HL-60/S4 treated with phorbol 12-myristate 13-acetate at 8.2 ng/mL for 4 days and 3 days (cell line): Measurements from ENCODE around the gene NT5DC1.
"Not testable (repeated sequence)": the region's sequence is repeated elsewhere in the genome, so short reads cannot be mapped to it uniquely, and the experiment has no call there.

Experiments used
- in situ Hi-C: fragments of 300-500 bp; cut with MboI; formaldehyde crosslinking; loops from 2 replicates; pipeline ENCODE4 v1.15.0; 2022; ENCODE audit warnings: low sequenced_read_pairs

Gene NT5DC1

DNA sequence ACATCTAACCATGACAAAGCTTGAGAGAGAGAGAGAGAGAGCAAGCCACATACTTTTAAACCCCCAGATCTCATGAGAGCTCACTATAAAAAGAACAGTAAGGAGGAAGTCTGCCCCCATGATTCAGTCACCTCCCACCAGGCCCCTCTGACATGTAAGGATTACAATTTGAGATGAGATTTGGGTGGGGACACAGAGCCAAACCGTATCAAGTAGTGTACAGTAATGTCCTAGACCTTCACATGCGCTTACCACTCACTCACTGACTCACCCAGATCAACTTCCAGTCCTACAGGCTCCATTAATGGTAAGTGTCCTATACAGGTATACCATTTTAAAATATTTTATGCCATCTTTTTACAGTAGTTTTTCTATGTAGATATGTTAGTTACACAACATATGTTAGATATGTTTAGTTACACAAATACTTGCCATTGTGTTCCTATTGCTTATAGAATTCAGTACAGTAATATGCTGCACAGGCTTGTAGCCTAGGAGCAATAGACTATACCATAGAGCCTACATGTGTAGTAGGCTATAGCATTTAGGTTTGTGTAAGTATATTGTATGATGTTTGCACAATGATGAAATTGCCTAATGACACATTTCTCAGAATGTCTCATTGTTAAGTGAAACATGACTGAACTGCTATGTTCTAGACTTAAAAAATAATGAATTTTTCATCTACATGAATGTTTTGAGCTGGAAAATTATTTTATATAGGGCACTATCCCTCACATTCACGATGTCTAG, 167.4 kb downstream of the NT5DC1 start:
- in situ Hi-C loops: loop anchor here (25.0 kb wide), 2 partner anchors 294 to 394 kb away; partner anchors contain the start of genes CALHM4, RWDD1 and ZUP1

DNA sequence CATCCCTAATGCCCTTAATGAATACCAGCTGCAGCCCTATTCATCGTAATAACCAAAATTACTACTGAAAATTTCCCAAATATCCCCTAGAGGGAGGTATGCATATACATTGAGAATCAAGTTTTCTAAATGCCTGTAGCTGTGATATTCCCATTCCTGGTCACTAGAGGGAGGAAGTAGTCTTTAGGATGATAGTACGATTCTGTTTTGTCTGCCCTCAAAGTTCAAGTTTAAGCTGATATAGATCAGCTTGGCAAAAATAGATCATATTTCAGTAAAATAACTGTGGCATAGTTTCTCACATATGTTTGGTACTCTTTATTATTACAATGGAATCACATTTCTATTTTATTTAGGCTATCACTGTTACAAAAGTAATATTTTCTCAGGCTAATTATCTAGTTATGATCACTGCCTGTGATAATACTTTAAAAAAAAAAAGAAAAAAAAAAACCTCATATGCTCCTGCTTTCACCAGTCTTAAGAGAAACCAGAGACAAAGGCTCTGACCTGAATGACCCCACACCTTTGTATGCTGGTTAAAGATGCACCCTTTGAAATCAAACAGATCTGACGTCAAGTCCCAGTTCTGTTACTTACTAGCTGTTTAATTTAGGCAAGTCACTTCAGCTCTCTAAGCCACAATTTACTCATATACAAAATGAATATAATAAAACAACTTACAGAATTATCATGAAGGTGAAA, 168.1 kb downstream of the NT5DC1 start:
- in situ Hi-C loops: loop anchor here (25.0 kb wide), 2 partner anchors 294 to 394 kb away; partner anchors contain the start of genes CALHM4, RWDD1 and ZUP1

DNA sequence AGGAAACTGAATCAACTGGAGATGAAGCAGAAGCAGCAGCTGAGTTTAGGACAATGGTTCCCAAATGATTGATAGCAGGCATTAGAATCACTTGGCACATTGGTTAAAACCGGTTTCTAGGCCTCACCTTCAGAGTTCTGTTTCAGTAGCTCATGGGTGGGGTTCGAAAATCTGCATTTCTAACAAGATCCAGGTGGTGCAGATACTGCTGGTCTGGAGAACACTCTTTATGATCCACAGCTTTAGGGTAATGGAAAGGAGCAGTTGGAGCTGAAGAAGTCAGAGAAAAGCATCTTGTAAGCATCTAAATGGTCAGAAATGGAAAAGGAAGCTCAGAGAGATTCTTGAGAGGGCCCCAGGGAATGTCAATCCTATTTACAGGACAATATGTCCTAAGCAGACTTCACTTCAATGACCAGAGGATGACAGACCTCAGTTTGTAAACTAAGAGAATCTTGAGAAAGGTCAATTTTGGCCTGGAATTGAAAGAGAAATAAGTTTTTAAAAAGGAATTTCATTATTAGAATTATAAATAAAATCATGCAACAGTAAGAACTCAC, 170.6 kb downstream of the NT5DC1 start:
- in situ Hi-C loops: loop anchor here (25.0 kb wide), 2 partner anchors 291 to 391 kb away; partner anchors contain the start of genes CALHM4, RWDD1 and ZUP1

DNA sequence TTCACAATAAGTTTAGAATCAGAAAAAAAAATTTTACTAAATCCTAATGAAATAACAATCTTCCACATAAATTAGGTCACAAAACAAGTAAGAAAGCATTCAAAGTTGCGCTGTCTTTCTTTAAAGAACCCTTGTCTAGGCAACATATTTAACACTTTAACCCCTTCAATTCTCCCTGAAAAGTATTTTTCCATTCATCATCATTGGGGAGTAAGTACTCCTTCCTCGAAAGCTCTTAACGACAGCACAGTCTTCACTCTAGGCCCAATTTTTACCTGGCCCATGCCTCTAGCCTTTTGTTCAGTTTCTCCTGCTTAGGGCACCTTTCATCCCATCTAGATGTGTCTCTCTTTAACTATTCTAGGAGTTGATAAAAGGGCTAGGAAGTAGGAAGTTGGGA, 176.5 kb downstream of the NT5DC1 start:
- in situ Hi-C loops: no loop called here

DNA sequence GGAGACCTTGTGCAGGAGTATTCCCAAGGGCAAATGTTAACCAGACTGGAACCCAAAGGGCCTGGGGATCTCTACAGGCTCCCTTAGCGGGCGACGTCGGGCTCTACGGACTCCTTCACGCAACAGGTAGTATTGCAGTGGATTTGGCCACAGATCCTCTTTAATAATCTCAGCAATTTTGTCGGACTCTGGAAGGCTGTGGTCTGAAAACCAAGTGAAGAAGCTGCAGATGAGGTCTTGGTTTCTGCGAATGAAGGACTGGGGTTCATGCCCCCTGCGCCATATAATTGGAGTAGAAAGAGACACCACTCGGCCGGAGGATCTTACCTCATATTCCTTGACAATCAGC, 177.8 kb downstream of the NT5DC1 start:
- in situ Hi-C loops: no loop called here

DNA sequence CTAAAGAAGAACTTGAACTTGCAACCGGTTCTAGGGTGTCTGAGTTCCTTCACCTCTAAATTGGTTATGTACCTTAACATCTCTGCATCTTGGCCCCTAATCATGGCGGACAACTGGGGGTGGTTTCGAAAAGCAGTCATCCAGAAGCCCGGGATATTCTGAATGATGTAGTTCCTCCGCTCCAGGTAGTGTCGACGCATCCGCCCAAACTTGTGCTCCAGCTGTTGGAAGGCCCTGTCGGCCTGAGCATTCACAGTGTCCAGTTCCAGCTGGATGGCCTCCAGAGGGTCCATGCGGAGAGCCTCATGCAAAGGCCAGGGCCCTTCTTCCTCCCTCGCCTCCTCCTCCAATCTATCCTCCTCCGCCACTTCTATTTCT, 178.2 kb downstream of the NT5DC1 start:
- in situ Hi-C loops: no loop called here

DNA sequence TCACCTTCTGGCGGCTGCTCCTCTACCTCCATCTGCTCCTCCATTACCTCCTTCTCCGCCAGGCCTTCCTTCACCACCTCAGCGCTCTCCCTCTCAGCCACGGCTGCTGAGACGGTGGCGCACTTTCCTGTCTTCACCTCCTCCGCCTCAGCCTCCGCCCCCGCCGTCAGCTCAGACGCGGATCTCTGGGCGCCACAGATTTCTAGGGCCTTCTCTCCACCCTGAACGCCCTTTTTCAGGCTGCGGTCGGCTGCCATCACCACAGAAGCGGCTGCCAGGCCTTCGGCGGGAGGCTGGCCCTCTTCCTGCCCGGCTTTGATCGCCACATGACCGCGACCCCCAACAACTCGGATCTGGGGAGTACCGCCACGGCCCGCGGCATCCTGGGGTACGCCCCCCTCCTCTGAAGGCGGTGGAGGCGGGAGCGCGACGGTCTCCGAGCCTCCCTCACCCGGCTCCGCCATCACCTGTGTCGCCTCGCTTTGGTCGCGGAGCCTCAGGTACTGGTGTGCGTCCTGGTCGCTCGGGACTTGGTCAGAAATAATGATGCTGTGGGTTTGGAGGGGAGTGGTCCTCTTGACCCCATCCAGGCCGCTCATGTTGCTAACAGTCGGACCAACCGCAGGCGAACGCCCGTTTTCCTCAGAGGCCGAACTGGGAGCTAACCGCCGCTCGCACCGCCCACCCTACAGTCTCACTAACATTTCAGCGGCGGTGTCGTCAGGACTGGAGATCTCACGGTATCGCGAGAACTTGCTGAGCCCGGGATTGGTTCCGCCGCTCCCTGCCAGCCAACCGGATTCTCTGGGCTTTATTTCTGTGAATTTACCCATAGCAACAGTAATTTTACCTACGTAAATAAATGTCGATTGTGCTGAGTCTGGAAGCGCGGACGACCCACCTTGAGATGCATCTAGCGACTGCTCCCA, 178.8 kb downstream of the NT5DC1 start, which contains the start of gene TSPYL1:
TSPYL1 (minus strand) TSS at position 699 of the 929 bp plus-strand sequence; CDS start at position 599, 100 bp downstream.
- in situ Hi-C loops: no loop called here

DNA sequence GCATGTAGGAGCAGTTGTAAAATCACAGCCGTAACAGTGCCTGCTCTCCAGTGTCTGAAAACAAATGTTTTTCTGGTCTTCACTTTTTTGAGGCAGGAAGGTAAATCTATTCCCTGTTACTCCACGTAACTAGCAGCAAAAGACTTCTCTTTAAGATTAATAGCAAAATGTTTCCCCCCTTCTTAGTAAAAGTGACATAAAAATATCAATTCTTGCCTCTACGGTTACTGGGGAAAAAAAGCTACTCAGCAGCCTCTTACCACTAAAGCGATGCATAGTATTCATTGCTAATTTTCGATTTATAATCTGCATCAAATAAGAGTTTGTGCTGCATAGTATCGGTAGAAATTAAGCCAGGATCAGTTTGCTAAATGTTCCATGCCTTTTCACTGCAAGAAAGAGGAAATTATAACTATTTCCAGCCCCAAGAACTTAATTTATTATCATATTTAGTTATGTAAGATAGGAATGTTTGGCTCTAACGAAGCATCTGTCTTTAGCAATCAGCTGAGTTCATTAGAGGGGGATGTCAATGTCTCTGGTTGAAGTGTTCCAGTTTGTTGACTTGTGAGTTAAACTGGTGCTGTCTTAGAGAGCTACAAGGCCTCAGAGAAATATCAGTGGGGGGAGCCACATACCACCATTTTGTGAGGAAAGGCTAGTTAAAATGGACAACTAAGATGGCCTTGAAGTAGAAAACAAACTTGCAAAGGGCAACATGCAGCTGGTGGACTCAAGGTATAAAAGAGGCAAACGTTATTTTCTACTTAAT, 179.7 kb downstream of the NT5DC1 start:
- in situ Hi-C loops: no loop called here

DNA sequence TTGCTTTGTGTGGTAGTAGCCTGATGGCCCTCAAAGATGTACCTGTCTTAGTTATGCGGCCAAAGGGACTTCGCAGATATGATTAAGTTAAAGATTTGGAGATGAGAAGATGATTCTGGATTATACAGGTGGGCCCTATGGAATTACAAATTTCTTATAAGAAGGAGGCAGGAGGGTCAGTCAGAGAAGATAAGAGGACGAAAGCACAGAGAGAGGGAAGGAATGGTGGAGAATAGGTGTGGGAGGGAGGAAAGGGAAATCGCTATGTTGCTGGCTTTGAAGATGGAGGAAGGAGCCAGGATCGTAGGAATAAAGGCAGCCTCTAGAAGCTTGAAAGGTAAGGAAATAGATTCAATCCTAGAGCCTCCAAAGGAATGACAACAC, 180.3 kb downstream of the NT5DC1 start:
- in situ Hi-C loops: no loop called here

DNA sequence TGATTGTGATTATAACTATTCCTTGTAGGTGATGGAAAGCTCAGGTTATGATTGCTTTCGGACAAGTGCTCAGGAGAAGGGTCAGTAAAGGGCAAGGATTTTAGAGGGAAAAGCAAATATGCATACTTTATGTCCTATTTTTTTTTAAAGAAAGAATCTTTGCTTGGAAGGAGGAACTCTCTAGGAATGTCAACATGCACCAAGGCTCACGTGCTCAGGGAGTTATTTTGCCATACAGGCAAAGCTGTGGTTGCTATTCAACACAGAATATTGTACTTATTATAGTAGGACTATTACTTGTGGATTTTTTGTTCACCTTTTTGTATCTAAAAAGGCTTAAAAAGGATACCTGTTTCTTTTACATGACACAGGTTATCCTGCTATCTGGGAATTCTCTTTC, 182.0 kb downstream of the NT5DC1 start:
- in situ Hi-C loops: no loop called here

DNA sequence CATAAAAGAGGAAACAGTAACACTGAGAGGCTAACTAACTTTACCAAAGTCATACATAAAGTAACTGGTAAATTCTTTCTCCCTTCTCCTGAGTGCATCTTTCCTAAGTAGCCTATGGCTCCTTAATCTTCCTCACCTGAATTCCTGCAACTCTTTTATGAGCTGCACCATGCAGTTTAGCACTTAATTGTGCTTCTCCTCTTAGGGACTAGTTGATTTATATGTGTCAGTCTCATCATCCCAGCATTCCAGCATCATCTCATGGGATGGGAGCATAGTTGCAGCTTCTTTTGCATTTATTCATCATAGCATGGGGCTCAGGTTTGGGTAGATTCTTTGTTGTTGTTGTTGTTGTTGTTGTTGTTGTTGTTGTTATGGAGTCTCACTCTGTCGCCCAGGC, 182.5 kb downstream of the NT5DC1 start:
- in situ Hi-C loops: no loop called here

DNA sequence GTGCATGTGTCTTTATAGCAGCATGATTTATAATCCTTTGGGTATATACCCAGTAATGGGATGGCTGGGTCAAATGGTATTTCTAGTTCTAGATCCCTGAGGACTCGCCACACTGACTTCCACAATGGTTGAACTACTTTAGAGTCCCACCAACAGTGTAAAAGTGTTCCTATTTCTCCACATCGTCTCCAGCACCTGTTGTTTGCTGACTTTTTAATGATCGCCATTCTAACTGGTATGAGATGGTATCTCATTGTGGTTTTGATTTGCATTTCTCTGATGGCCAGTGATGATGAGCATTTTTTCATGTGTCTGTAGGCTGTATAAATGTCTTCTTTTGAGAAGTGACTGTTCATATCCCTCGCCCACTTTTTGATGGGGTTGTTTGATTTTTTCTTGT, 184.3 kb downstream of the NT5DC1 start:
- in situ Hi-C loops: not testable (repeated sequence)

DNA sequence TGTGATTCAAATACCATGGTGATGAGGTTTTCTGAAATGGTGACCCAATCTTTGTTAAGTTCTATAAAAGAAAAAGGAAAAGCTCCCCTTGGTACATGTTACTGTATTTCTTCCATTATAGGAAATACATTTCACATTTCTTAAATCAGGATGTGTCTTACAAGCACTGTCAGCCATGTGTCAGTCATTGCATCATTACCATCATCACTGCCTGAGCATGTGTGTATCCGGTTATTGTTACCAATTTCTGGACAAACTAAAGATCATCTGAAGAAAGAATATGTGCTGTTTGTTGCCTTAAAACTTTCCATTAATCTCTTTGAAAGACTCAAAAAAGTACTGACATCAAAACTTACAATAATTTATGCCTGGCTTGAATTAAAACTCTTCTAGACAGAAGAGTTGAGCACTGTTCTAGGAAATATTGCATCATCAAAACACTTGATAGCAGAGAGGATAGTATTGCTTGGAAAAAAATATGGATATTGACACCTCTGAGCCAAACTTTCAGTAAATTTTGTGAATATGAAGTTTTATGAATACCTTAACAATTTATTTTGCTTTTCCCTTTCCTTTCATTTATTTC, 186.2 kb downstream of the NT5DC1 start:
- in situ Hi-C loops: no loop called here

DNA sequence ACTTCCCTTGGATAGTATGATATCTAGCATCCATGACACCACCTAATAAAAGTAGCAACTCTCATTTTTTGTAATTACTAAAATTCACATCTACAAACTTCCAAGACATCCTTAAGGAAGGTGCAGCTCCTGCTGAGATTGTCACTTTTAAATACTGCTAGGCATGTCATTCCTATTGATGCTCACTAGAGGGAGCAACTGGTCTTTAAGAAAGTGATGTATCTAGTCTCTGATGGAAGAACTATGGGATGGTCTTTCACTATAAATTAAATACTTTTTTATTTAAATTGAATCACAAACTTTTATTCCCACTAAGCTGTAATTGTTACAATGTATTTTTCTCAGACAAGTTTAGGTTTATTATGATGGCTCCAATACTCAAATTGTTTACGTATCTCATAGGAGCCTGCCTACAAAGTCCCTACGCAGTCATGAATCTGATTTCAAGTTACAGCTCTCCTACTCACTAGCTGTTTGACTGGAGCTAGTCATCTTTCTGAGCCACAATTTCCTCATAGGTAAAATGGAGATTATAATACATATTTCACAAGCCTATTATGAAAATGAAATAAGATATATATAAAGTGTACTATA, 187.1 kb downstream of the NT5DC1 start:
- in situ Hi-C loops: no loop called here

DNA sequence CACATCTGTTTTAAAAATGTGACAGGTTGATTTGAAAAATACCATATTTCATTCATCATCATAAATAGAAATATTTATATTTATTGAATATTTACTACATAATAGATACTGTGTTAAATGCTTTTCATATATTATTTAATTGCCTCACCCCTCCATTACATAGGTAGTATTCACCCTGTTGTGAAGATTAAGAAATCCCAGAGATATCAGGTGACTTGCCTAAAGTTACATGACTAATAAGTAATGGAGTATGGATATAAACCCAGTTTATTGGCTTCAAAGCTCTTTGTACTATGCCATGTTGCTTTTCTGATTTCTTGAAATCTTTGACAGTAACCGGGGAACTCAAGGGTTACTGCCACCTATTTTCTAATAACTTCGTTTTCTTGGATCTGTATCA, 189.2 kb downstream of the NT5DC1 start:
- in situ Hi-C loops: loop anchor here (10.0 kb wide), 1 partner anchor 75 kb away; no protein-coding TSS in a partner anchor

DNA sequence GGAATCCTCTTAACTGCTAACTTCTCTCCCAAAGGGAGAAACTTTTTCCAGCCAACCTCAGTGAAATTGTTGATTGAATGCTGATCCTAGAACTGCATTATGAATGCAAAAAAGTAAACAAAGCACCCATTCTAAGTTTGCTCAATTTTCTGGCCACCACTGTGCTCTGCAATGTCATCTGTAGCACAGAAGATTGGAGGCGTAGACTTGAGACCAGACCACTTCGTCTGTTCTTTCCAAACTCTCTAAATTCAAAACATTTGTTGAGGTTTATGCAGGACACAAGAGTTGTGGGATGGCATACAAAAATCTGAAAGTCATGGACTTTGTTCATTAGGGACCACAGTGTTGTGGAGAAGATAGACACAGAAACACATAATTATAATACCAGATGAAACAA, 190.1 kb downstream of the NT5DC1 start:
- in situ Hi-C loops: loop anchor here (10.0 kb wide), 1 partner anchor 74 kb away; no protein-coding TSS in a partner anchor

DNA sequence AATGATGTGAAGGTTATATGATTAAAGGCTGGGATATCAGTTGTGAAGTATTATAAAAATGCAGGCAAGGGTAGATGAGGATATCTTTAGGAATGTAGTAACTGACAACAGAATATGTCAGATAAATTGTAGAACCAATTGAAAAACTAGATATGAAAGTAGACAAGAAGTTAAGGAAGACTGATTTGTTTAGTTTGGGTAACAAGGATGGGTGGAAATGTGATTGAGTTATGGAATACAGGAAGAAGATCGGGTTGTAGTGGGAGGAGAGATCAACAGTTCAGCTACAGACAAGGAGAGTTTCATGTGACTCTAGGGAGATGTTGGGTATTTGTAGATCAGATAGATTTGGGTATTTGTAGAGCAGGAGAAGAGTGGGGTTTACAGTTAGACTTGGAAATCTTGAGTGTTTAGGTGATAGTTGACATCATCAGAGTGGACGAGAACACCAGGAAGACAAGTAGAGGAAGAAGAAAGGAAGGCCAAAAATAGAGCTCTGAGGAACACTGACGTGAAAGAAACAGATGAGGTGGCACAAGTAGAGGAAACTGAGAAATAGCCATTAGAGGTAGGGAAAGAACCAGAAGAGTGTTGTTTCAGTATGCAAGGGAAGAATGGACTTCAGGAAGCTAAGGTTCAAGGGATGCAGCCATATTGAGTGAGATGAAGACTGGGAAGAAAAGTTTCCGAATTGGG, 191.2 kb downstream of the NT5DC1 start:
- in situ Hi-C loops: loop anchor here (10.0 kb wide), 1 partner anchor 73 kb away; no protein-coding TSS in a partner anchor

DNA sequence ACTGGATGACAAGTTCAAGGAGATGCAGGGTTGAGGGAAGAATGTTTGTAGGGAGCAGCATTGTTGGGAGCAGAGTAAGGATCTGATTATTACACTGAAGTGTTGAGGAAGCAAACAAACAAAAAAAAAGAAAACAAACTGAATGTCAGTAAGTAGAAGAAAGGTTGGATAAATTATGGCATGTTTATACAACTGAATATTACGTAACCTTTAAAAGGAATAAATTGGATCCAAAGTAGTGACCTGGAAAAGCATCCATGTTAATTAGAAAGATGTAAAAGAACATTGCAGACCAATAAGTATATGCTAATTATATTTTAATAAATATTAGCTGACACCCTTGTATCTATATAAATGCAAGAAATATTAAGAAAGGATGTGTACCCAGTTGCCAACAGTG, 191.9 kb downstream of the NT5DC1 start:
- in situ Hi-C loops: loop anchor here (10.0 kb wide), 1 partner anchor 72 kb away; no protein-coding TSS in a partner anchor
